ENCODE results near the gene MBLAC2.

Gene MBLAC2

DNA sequence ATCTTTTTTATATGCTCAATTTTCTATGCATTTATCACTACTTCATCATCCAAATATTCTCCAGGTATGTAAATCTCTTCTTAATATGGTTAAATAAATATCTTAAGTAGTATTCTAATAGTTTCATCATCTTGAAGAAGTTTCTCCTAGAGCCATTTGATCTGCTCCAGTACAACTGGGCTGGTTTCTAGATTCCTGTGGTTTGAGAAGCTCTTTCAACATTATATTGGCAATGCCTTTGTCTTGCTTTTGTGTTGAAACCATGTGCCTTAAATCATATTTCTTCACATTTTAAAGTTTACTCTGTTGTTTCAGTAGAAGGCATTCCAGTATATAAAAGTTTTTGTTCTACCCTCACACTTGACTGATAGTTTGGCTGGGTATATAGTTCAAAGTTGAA, 27.6 kb downstream of the MBLAC2 start:
- DNase-seq, result no peak

DNA sequence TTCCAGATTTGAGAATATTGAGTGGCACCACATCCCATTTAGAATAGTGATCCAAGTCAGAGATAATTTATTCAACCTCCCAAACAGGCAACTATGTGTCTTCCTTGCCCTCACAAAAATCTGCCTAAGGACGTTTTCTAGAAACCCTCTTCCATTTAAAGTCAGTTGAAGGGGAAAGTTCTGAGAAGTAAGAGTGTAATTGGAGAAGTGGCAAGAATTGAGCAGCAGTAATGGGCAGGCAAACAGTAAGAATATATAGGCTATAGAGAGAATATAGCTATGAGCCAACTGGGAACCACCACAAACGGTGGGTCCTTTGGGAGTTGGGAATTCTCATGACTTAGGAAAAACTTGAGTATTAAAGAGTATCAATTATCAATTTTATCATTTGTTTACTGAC, 33.9 kb downstream of the MBLAC2 start:
- DNase-seq, result no peak

DNA sequence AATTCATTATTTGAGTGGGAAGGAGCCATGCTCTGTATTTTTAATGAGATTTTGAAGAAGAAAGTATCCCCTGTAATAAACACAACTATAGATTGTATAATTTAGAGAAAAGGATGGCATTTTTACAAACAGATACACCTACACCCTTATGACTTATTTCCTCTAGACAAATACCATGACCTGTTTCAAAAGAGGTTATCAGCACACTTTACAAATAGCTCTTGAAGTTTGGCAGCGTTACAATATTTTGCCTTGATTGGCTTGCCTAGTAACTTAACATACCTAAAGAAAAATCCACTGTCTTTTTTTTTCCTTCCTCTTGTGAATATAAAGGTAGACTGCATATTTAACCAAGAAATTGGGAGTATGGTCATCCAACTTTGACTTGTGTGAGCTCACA, 36.5 kb downstream of the MBLAC2 start:
- no peak for DNase-seq

DNA sequence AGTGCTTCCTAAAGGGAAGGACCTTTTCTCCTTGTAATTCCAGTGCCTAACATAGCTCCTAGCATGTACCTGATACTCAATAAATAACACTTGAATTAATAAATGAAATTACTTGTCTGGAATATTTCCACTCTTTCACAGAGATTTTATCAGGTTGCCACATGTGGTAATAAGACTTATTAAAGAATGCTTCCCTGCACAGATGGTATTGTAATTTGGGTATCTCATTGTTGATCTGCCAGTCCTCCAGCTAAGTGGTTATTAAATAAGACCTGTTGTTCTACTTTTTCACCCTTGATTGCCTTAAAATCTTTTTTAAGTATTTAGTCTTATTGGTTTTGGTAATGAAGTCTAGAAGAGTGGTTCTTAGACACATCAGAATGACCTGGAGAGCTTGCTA, 36.9 kb downstream of the MBLAC2 start:
- no peak for DNase-seq

DNA sequence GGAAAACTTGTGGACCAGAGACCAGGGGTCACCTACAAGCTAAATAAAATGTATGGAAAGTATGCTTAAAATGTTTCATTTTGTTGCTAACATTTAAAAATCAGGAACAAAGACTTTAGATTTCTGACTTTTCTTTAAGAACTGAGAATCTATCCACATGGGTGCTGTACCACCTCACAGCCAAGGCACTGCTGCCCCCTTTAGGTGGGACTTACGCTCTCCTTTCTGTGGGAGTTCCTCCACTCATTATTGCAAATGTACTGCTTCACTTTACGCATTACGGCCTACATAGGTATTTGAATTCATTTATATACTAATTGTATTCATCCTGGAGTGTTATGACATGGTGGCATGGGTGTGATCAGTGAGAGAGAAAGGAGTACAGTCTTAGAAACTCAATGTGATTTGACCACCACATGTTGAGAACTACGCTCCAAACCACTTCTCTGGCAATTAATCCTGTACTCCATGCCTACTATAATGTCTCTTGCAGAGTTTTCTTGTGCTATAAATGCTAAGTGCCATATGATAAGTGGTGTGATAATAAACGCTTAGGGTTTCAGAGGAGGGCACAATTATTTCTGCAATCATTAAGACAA, 40.4 kb downstream of the MBLAC2 start:
- no peak for DNase-seq

DNA sequence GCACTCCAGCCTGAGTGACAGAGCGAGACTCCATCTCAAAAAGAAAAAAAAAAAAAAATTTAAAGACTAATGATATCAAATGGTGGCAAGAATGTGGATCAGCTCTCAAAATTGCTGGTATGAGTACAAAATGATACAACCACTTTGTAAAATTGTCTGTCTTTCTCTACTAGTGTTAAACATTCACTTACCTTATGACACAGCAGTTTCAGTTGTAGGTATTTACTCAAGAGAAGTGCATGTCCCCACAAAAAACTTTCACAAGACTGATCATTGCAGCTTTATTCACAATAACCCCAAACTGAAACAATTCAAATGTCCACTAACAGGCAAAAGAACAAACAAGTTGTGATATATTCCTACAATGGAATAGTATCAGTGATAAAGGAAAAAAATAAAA, 50.3 kb downstream of the MBLAC2 start:
- no peak for DNase-seq

DNA sequence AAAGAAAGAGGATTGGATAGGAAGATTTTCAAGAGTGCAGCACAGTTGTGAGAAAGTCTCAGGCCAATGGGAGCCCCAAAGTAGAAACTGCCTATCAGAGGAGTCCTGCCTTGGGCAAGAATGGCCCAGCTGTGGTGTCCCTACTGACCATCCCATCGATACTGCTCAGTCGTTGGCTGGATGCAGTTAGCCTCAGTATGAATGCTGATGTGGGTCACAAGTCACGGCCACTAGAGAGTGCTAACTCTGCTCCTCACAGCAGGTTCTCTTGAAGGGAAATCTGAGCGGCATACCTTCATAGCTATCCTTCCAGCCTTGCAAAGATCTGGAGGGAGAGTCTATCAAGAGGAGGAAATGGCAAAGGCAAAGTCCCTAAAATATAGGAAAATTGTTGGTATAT, 53.4 kb downstream of the MBLAC2 start:
- DNase-seq, result no peak

DNA sequence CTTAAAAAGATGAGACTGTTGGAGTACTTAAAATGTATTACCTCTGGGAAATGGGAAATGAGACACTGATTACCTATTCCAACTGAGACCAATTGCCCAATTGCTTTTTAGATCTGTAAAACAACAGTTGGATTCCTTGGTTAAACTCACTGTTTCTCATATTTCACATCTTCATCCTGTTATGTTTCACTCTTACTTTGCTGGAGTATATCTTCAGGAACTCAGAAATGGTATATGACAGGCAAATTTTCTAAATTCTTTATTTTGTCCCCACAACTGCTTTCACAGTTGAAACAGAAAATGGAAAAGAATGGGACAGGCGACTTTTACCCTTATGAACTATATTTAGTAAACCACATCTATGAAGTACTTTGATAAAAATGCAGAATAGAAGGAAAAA, 56.4 kb downstream of the MBLAC2 start:
- DNase-seq, result no peak

DNA sequence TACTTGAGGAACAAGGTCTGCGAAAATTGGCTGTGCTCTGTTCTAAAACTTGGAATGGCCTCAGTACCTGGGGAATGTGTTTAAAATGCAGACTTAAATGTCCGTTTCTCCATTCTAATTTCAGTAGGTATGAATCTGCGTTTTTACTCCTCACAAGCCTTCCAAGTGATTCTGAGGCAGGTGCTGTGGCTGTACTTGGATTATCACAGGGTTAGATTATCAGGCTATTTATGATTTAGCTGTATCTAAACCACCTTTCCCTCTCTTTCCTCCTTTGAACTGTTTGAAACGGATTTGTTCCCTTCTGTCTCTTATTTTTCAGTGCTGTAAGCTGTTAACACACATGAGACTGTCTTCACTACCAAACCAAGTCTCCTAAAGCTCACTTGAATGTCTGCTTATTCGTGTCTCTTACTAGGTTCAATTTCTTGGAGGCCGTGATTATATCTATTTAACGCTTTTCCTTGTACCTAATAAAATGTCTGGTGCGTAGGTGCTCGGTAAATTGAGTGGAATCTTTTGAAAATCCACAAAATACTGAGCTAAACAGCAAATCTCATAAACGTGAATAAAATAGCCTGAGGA, 64.3 kb downstream of the MBLAC2 start:
- no peak for DNase-seq

DNA sequence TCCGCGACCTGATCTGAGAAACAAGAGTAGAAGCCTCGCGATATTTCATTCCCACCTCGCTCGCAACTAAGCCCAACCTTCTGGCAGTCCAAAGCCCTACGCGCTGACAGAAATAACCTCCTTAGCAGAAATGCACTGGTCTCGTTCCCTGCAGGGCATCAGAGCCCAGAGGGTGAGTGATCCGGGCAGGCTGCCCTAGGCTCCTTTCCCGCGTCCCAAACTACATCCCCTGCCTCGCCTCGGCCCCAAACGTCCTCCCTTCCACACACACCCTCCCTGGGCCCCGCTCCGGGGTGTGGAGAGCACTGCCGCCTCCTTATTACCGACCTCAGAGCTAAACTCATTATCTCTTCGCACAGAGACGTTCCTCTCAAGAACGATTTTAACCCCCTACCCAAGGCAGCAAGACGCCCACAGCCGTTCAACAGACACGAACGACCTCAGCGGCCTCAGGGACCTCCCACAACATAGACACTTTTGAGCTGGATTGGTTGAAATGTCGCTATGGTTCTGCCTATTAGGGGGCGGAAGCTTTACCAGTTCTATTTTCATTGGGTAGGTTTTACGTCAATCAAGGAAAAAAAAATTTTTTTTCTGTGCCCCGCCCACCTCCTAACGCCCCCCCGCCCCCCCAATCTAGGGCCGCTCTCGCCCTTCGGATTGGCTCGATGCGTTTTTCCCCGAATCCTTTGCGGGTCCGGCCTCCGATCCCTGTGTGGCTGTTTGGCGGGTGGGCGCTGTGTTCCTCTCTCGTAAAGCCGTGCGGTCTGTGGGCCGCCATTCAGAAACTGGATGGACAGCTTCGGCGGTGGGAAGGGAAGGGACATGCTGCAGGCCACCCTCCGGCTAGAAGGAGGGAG, 65.0 kb downstream of the MBLAC2 start, which contains the start of gene CETN3:
CETN3 (minus strand) TSS at position 439 of the 860 bp plus-strand sequence; CDS start at position 344, 95 bp downstream.
- DNase-seq, result peak; percentile 95

DNA sequence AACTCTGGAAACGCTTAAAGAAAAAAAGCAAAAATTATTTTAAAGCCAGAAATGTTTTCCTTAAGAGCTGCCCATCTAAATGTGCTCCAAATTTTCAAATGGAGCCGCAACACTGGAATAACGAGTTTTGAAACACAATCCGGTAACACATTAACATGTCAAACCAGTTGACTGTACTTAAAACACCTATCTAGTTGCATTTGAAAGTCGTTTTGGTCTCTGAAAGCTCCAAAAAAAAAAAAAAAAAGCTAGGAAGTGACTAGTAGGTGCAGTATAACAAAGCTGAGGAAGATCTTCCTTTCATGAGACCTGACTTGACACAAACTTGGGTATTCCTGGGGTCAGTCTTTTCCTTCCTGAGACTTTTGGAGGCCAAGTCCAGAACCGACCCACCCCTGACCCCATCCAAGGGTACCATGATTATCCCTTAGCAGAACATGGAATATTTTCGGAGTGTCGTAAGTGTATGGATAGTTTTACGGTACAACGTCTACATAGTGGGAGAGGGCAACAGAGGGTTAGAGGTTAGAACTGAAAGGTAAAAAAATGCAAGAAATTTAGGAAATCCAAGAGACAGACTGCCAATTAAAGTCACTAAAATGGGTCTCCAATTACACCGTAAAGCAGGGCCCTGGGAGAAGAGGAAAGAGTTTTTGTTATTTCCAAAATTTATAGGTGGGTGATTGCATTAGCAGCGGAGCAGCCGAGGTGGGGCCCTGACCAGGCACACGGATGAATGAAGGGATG, 65.8 kb downstream of the MBLAC2 start:
- DNase-seq, result no peak
